ENCODE results near the gene MYOC. TPM values are rescaled to one million over a fixed set of nuclear protein-coding genes. Genes with fewer than 3 reads are reported as not detected.
"Not testable (repeated sequence)": the region's sequence is repeated elsewhere in the genome, so short reads cannot be mapped to it uniquely, and the experiment has no call there.

The MYOC gene
- total RNA-seq, 2 donors from 2014 or later: 7.4 to 10.9 TPM

- DNase-seq: no peak
- intact Hi-C loops (cut with DNase I): no loop called here
- no peak for ATAC-seq
These were observed 30.4 kb downstream of the MYOC start, which contains the start of gene MYOCOS for GRCh38 chr1:171622152-171622462. Gene MYOCOS (plus strand): TSS chr1:171622243. CDS start chr1:171623884, 1,641 bp downstream.

GRCh38 chr1:171616586-171616985, 35.9 kb downstream of the MYOC start:
- no peak for DNase-seq
- no peak for ATAC-seq
- intact Hi-C loops (cut with DNase I): no loop called here

DNA sequence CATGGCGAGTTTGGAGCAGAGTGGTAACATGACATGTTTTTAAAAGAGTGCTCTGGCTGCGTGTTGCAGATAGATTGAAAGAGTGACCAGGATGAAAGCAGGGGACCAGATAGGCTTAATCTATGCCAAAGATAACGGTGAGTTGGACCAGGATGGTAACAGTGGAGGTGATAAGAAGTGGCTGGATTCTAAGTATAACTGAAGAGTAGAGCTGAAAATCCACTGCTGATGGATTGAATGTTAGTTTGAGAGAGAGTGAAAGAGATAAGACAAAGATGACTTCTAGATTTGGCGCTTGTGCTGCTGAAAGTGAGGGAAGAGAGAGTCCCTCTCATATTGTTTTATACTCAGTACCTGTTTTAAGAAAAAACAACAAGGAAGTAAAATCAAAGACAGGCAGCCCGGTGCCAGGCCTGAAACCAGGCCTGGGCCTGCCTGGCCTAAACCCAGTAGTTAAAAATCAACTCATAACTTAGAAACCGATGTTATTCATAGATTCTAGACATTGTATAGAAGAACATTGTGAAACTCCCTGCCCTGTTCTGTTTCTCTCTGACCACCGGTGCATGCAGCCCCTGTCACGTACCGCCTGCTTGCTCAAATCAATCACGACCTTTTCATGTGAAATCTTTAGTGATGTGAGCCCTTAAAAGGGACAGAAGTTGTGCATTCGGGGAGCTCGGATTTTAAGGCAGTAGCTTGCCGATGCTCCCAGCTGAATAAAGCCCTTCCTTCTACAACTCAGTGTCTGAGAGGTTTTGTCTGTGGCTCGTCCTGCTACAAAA, 37.2 kb downstream of the MYOC start:
- DNase-seq; ATAC-seq; intact Hi-C loops (cut with DNase I): not testable (repeated sequence)

- no peak for DNase-seq
- ATAC-seq: no peak
- intact Hi-C loops (cut with DNase I): no loop called here
These were observed 39.2 kb downstream of the MYOC start for GRCh38 chr1:171613282-171613681.

GRCh38 chr1:171611306-171611705, 41.2 kb downstream of the MYOC start:
- DNase-seq (no peak), ATAC-seq (no peak)
- intact Hi-C loops (cut with DNase I): no loop called here

GRCh38 chr1:171610385-171610784, 42.1 kb downstream of the MYOC start:
- peak in 1 of 2 donors; percentile 45 for ATAC-seq
- intact Hi-C loops (cut with DNase I): no loop called here
- no peak for DNase-seq

DNA sequence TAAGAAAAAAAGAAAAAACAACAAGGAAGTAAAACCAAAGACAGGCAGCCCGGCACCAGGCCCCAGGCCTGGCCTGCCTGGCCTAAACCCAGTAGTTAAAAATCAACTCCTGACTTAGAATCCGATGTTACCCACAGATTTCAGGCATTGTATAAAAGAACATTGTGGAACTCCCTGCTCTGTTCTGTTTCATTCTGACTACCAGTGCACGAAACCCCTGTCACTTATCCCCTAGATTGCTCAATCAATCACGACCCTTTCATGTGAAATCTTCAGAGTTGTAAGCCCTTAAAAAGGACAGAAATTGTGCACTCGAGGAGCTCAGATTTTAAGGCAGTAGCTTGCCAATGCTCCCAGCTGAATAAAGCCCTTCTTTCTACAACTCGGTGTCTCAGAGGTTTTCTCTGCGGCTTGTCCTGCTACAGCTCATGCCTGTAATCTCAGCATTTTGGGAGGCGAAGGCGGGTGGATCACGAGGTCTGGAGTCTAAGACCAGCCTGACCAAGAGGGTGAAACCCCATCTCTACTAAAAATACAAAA, 46.0 kb downstream of the MYOC start:
- ATAC-seq (no peak), DNase-seq (no peak)
- intact Hi-C loops (cut with DNase I): no loop called here

DNA sequence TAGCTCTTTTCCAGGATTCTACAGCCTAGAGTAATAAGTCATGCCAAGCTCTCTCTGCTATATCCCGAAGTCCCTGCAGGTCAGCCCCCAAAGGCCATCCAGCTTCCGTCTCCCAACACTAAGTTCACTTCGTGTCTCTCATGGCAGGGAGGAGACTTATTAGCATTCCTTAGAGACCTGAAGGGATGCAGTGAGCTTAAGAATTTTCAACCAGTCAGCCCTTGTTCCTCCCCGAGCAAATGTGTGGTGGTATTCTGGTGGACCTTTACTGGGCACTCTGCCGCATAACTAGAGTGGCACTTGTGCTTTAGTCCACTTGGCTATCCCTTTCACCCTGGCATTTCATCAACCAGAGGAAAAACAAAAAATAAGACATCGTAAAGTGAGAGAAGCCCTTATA, 49.4 kb downstream of the MYOC start:
- DNase-seq; intact Hi-C loops (cut with DNase I); ATAC-seq: not testable (repeated sequence)

GRCh38 chr1:171600862-171601261, 51.6 kb downstream of the MYOC start:
- ATAC-seq (no peak), DNase-seq (no peak)
- intact Hi-C loops (cut with DNase I): no loop called here

DNA sequence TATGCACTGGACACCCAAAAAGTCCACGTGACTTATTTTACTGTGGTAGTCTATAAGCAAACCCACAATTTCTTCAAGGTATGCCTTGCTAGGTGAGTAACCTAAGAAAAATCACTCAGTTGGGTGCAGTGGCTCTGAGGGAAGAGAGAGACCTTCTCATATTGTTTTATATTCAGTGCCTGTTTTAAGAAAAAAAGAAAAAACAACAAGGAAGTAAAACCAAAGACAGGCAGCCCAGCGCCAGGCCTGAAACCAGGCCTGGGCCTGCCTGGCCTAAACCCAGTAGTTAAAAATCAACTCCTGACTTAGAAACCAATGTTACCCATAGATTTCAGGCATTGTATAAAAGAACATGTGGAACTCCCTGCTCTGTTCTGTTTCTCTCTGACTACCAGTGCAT, 52.2 kb downstream of the MYOC start:
- DNase-seq; ATAC-seq; intact Hi-C loops (cut with DNase I): not testable (repeated sequence)

GRCh38 chr1:171597203-171597602, 55.3 kb downstream of the MYOC start:
- intact Hi-C loops (cut with DNase I): no loop called here

DNA sequence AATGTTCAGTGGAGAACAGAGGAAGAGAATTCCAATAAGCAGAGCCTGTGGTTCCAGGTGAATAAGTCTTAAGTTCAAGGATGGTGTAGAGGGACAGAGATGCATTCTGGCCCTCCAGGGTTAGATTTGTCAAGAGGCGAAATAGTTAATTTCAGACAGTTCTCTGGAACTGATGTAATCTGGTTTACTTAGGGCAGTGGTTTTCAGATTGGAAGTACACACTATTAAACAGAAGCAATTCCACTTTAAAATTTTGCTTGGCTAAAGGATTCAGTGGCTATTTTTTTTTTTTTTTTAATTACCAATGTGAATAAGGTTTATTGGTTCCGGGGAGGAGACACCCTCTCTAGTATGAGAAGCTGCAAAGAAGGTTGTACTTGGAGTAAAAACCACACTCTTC, 55.8 kb downstream of the MYOC start:
- ATAC-seq (no peak), DNase-seq (no peak)
- intact Hi-C loops (cut with DNase I): no loop called here

More at GRCh38 chr1:171597203-171597602, 55.3 kb downstream of the MYOC start:
- ATAC-seq (no peak), DNase-seq (no peak)

GRCh38 chr1:171596119-171596518, 56.4 kb downstream of the MYOC start:
- intact Hi-C loops (cut with DNase I): no loop called here
- DNase-seq: no peak

DNA sequence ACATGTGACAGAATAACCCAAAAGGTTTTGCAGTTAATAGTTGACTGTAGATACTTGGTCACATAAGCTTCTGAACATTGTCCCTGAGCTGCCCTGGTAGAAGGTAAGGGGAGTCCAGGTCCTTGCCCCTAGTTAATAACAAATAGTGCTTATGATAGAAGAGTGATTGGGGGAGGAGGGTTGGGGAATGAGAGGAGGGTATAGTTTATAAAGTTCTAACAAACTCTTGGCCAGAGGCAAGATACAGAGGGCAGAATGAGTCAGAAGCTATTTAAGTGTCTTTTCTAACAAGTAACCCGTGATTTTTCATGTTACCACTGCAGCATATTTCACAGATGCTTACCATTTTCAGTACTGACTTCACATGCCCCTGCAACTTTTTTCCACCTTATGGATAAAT, 57.2 kb downstream of the MYOC start:
- intact Hi-C loops (cut with DNase I): no loop called here
- no peak for DNase-seq
- peak in 1 of 2 donors; percentile 26 for ATAC-seq

More at GRCh38 chr1:171596119-171596518, 56.4 kb downstream of the MYOC start:
- ATAC-seq: no peak

DNA sequence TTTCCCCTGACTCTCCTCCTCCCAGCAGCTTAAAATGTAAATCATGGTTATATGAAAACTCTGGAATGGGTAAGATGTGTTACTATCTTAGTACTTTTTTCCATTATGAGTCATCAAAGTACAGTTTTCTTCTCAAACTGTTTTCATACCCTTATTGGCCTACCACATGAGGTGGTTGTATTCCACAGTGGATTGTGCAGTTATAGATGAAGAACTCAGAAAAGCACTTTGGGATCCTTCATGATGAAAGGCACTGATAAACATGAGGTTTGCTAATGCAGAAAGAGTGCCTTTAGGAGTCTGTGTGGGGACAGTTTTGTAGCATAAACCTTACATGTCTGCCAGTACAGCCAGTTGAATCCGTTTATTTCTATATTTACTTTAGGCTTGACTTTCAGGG, 62.5 kb downstream of the MYOC start:
- no peak for DNase-seq
- intact Hi-C loops (cut with DNase I): no loop called here
- ATAC-seq: no peak

DNA sequence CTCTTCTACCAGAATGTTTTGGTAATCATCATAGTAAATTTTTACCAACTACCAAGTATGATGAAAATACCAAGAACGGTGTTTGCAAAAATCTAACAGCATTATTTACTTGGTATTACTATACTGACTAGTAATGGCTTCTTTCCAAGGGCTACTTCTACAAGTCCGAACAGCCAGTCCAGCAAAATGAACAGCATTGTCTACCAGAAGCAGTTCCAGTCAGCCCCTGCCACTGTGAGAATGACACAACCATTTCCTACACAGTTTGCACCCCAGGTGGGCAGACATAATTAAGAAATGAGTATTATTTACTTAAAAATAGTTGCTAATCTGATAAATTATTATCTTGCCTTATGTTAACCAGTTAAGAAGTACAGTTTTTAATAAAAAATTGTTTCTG, 64.3 kb downstream of the MYOC start:
- intact Hi-C loops (cut with DNase I): loop anchor here in 1 of 2 donors (10.0 kb wide), 1 partner anchor 63 kb away; no protein-coding TSS in a partner anchor
- DNase-seq (no peak), ATAC-seq (no peak)

DNA sequence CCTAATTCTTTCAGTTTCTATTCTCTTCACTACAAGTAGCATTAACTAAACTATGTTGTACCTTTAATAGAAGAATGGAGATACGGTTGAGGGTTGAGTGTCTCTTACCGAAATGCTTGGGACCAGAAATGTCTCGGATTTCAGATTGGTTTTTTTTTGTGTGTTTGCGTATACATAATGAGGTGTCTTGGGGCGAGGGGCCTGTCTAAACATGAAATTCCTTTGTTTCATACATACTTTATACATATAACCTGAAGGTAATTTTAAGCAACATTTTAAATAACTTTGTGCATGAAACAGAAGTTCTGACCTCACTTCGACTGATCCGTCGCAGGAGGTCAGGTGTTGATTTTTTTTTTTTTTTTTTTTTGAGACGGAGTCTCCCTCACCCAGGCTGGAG, 66.8 kb downstream of the MYOC start:
- intact Hi-C loops (cut with DNase I): loop anchor here in 1 of 2 donors (10.0 kb wide), 1 partner anchor 61 kb away; no protein-coding TSS in a partner anchor
- ATAC-seq: no peak
- DNase-seq: no peak
